GM23338 (cell line): ENCODE results near the gene PRKCH. TPM values are rescaled to one million over a fixed set of nuclear protein-coding genes. Genes with fewer than 3 reads are reported as not detected.
A peak's percentile ranks its signal among the peaks of the same experiment; 100 is the strongest.

Experiments used
- ATAC-seq: fragments of 200-7000 bp; cut with Tn5 transposase; 3 replicates; pipeline ENCODE4 v1.9.1; 2020
- DNase-seq: peaks from one replicate; pipeline ENCODE4 v3.0.0-alpha.2; 2015; ENCODE audit warnings: low spot score
- H2AFZ ChIP-seq: fragments of 200-600 bp; sonication (generic); 2 replicates; pipeline ENCODE4 v1.8.0; 2016; ENCODE audit warnings: antibody characterized with exemption, mild to moderate bottlenecking, moderate library complexity
- H3F3A ChIP-seq: fragments of 200-600 bp; sonication (generic); replicated peaks from 2 replicates; pipeline ENCODE4 v1.8.0; 2017; ENCODE audit warnings: antibody characterized with exemption, mixed run types, low read depth
- H3K27ac ChIP-seq: fragments of 200-600 bp; sonication (generic); 2 replicates; pipeline ENCODE4 v1.6.1; 2016; ENCODE audit warnings: low read depth
- H3K27me3 ChIP-seq: fragments of 200-600 bp; sonication (generic); 2 replicates; pipeline ENCODE4 v1.8.0; 2016; ENCODE audit warnings: mild to moderate bottlenecking, mixed run types, moderate library complexity; ENCODE audit not compliant: insufficient read depth
- H3K36me3 ChIP-seq: fragments of 200-600 bp; sonication (generic); 2 replicates; pipeline ENCODE4 v1.8.0; 2016; ENCODE audit warnings: mild to moderate bottlenecking; ENCODE audit not compliant: insufficient read depth
- H3K4me1 ChIP-seq: fragments of 200-600 bp; sonication (generic); 2 replicates; pipeline ENCODE4 v1.8.0; 2016; ENCODE audit warnings: mild to moderate bottlenecking, moderate library complexity; ENCODE audit not compliant: insufficient read depth
- H3K4me2 ChIP-seq: fragments of 200-600 bp; sonication (generic); 2 replicates; pipeline ENCODE4 v1.7.1; 2017; ENCODE audit warnings: mixed run types
- H3K4me3 ChIP-seq: fragments of 200-600 bp; sonication (generic); 2 replicates; pipeline ENCODE4 v1.6.1; 2016; ENCODE audit warnings: mixed run types
- H3K79me2 ChIP-seq: fragments of 200-600 bp; sonication (generic); replicated peaks from 2 replicates; pipeline ENCODE4 v1.8.0; 2017; ENCODE audit warnings: mild to moderate bottlenecking; ENCODE audit not compliant: insufficient read depth
- H3K9me2 ChIP-seq: fragments of 200-600 bp; sonication (generic); 2 replicates; pipeline ENCODE4 v1.8.0; 2017; ENCODE audit not compliant: insufficient read depth
- H4K20me1 ChIP-seq: fragments of 200-600 bp; sonication (generic); replicated peaks from 2 replicates; pipeline ENCODE4 v1.8.0; 2017; ENCODE audit warnings: mild to moderate bottlenecking; ENCODE audit not compliant: insufficient read depth
- H3K27ac Mint-ChIP-seq: 2 replicates; pipeline ENCODE4 v1.8.0; 2020; ENCODE audit warnings: inconsistent platforms, mild to moderate bottlenecking, moderate library complexity, mixed read lengths
- H3K27me3 Mint-ChIP-seq: 3 replicates; pipeline ENCODE4 v1.8.0; 2022; ENCODE audit warnings: low read depth, mild to moderate bottlenecking, moderate library complexity, mixed read lengths, inconsistent platforms; ENCODE audit not compliant: insufficient read depth, poor library complexity
- H3K36me3 Mint-ChIP-seq: 3 replicates; pipeline ENCODE4 v1.8.0; 2021; ENCODE audit warnings: low read depth, mild to moderate bottlenecking, inconsistent platforms, moderate library complexity, mixed read lengths
- H3K4me1 Mint-ChIP-seq: 3 replicates; pipeline ENCODE4 v1.8.0; 2020; ENCODE audit warnings: mild to moderate bottlenecking, inconsistent platforms, mixed read lengths
- H3K4me3 Mint-ChIP-seq: 3 replicates; pipeline ENCODE4 v1.8.0; 2021; ENCODE audit warnings: moderate library complexity, mild to moderate bottlenecking, inconsistent platforms, mixed read lengths
- H3K9me3 Mint-ChIP-seq: 3 replicates; pipeline ENCODE4 v1.8.0; 2020; ENCODE audit warnings: moderate library complexity, mild to moderate bottlenecking, inconsistent platforms, mixed read lengths
- EZH2 ChIP-seq: fragments of 200-600 bp; sonication (generic); IDR thresholded peaks from one replicate; pipeline ENCODE4 v1.8.0; 2017; ENCODE audit warnings: antibody characterized with exemption, mild to moderate bottlenecking, low read depth; ENCODE audit not compliant: unreplicated experiment
- EZH2phosphoT487 ChIP-seq: fragments of 200-600 bp; sonication (generic); IDR thresholded peaks from one replicate; pipeline ENCODE4 v1.8.1; 2018; ENCODE audit warnings: antibody characterized with exemption; ENCODE audit not compliant: unreplicated experiment
- STAT1 ChIP-seq: IDR thresholded peaks from one replicate; pipeline ENCODE4 v1.6.1; 2016; ENCODE audit warnings: antibody characterized with exemption; ENCODE audit not compliant: unreplicated experiment
- ZNF114 ChIP-seq: fragments of 250-450 bp; sonication (Bioruptor Pico); IDR thresholded peaks from 2 replicates; pipeline ENCODE4 v1.5.0; 2020; ENCODE audit warnings: mild to moderate bottlenecking, moderate library complexity
- ZNF331 ChIP-seq: fragments of 250-450 bp; sonication (Bioruptor Pico); IDR thresholded peaks from 2 replicates; pipeline ENCODE4 v1.5.0; 2020; ENCODE audit warnings: low read depth, mild to moderate bottlenecking, moderate library complexity
- polyA plus RNA-seq: library from polyadenylated mRNA; unstranded; fragments of >200 nt; fragmentation: Nextera tagmentation; extraction: Ambion mirVana; gene quantifications from 2 replicates; pipeline ENCODE4 v1.2.1, GENCODE V29; 2016
- total RNA-seq: library from RNA; depleted of rRNA; stranded (reverse); fragments of >200 nt; shearing (Covaris generic); gene quantifications from 2 replicates; pipeline ENCODE4 v1.2.3, GENCODE V29; 2014
- TF ChIP-seq, protein P1 (sequence below), 2 experiments: fragments of 200-600 bp in 1 of 2; sonication (generic) in 1 of 2; conservative IDR thresholded peaks; 2 replicates each; pipeline versions ENCODE4 v1.5.1 to v1.6.1; 2016 to 2017; ENCODE audit warnings: antibody characterized with exemption in 2 of 2, low read depth in 2 of 2, mild to moderate bottlenecking in 2 of 2, moderate library complexity in 1 of 2
- TF ChIP-seq, protein P2 (sequence below): IDR thresholded peaks from one replicate; pipeline ENCODE4 v1.6.1; 2018; ENCODE audit warnings: antibody characterized with exemption; ENCODE audit not compliant: unreplicated experiment
- TF ChIP-seq, protein P3 (sequence below): fragments of 250-450 bp; sonication (Bioruptor Pico); IDR thresholded peaks from 2 replicates; pipeline ENCODE4 v1.5.0; 2020; ENCODE audit warnings: mild to moderate bottlenecking, moderate library complexity

The PRKCH gene
- total and polyA plus RNA-seq, 2 experiments from 2014 or later = 5.4 to 10.1 TPM

DNA sequence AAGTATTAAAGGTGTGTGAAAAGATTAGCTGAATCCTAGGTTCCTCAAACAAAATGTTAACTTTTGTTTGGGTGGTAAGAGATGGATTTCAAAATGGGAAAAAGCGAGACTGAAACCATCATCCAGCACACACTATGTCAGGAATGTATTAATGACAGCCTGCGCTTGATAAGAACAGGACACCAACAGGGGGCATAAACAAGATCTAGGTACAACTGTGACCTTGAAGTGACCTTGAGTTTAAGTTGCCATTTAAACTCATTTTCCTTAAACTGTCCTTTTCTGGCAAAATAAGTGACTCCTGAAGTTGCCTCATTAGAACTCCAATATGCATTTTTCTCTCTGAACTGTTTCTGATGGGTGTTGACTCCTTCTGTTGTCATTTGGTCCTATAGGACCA, 17.1 kb downstream of the PRKCH start:
- no peaks in the 10 kb centered on the region for H3F3A ChIP-seq
- H3K4me3 ChIP-seq = no peak overlapping the region
- no peak overlapping the region for H3K27ac ChIP-seq
- H3K4me3 Mint-ChIP-seq = no peak overlapping the region
- ATAC-seq (no peak), DNase-seq (peak; percentile 14)
- H3K27me3 ChIP-seq = no peaks in the 10 kb centered on the region
- H3K4me1 Mint-ChIP-seq = peaks cover 10% of the 10 kb centered on the region
- no peaks in the 10 kb centered on the region for H3K36me3 Mint-ChIP-seq
- no peaks in the 10 kb centered on the region for H3K79me2 ChIP-seq
- no peaks in the 10 kb centered on the region for H3K36me3 ChIP-seq
- no peak overlapping the region for H3K4me2 ChIP-seq
- no peaks in the 10 kb centered on the region for H4K20me1 ChIP-seq
- no peak overlapping the region for H2AFZ ChIP-seq
- H3K9me3 Mint-ChIP-seq = no peaks in the 10 kb centered on the region
- no peak overlapping the region for H3K27ac Mint-ChIP-seq
- H3K9me2 ChIP-seq = 0 out of 2 replicates have a peak, but pooled peaks cover 4% of the 10 kb centered on the region
- H3K4me1 ChIP-seq = no peaks in the 10 kb centered on the region
- TF ChIP-seq, protein P1, sequence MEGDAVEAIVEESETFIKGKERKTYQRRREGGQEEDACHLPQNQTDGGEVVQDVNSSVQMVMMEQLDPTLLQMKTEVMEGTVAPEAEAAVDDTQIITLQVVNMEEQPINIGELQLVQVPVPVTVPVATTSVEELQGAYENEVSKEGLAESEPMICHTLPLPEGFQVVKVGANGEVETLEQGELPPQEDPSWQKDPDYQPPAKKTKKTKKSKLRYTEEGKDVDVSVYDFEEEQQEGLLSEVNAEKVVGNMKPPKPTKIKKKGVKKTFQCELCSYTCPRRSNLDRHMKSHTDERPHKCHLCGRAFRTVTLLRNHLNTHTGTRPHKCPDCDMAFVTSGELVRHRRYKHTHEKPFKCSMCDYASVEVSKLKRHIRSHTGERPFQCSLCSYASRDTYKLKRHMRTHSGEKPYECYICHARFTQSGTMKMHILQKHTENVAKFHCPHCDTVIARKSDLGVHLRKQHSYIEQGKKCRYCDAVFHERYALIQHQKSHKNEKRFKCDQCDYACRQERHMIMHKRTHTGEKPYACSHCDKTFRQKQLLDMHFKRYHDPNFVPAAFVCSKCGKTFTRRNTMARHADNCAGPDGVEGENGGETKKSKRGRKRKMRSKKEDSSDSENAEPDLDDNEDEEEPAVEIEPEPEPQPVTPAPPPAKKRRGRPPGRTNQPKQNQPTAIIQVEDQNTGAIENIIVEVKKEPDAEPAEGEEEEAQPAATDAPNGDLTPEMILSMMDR (conservative IDR thresholded peaks at IDR 0.05; ENCODE audit: low read depth in 2 of 2) = 0 out of 4 replicates have a peak, but pooled peaks of 1 of the 2 experiments have one; percentile 11
- TF ChIP-seq, protein P2, sequence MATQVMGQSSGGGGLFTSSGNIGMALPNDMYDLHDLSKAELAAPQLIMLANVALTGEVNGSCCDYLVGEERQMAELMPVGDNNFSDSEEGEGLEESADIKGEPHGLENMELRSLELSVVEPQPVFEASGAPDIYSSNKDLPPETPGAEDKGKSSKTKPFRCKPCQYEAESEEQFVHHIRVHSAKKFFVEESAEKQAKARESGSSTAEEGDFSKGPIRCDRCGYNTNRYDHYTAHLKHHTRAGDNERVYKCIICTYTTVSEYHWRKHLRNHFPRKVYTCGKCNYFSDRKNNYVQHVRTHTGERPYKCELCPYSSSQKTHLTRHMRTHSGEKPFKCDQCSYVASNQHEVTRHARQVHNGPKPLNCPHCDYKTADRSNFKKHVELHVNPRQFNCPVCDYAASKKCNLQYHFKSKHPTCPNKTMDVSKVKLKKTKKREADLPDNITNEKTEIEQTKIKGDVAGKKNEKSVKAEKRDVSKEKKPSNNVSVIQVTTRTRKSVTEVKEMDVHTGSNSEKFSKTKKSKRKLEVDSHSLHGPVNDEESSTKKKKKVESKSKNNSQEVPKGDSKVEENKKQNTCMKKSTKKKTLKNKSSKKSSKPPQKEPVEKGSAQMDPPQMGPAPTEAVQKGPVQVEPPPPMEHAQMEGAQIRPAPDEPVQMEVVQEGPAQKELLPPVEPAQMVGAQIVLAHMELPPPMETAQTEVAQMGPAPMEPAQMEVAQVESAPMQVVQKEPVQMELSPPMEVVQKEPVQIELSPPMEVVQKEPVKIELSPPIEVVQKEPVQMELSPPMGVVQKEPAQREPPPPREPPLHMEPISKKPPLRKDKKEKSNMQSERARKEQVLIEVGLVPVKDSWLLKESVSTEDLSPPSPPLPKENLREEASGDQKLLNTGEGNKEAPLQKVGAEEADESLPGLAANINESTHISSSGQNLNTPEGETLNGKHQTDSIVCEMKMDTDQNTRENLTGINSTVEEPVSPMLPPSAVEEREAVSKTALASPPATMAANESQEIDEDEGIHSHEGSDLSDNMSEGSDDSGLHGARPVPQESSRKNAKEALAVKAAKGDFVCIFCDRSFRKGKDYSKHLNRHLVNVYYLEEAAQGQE = no peak
- no peaks in the 10 kb centered on the region for H3K27me3 Mint-ChIP-seq

DNA sequence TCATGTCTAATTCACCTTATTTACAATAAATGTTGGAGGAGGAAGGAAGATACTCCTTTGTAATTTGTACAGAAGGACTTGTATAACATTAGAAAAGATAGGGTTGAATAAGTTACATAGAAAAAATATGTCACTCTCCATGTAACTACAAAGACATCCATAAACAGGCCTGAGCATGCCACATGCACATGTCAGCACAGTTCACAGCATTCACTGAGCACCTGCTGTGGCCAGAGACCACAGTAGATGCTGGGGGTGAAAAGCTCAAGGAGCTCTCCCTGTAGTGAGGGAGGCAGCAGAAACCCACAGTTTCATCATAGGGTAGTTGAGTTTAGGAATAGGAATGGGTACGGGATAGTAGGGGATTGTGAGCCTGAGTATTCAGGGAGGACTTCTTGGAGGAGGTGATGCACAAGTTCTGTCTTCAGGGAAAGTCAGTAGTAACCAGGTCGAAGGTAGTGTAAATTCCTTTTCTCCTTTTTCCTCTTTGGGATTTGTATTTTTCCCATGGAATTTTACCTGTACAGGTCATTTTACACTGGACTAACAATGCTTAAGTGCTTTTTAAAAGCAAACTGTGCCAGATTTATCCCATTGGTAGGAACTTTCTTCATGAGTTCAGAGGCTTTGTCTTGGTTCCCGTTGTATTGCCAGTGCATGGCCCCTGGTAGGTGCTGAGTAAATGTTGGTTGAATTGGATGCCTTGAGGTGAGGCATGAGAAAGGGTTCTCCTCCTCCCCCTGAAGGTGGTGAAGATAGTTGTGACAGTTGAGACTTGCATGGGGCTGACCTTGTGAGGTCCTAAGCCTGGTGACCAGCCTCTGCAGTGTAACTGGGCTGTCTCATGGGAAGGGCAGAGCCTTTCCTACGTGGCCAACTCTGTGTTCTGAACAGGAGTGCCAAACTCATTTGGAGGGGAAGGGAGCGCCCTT, 20.2 kb downstream of the PRKCH start:
- no peak overlapping the region; the same call in 1 of the 2 replicates for H3K27ac Mint-ChIP-seq
- no peak for TF ChIP-seq EZH2
- no peak for TF ChIP-seq STAT1
- TF ChIP-seq EZH2phosphoT487 = no peak
- no peak for TF ChIP-seq ZNF331 (CRISPR knock-in tag)
- TF ChIP-seq ZNF114 (CRISPR knock-in tag) = no peak
- TF ChIP-seq, protein P3, sequence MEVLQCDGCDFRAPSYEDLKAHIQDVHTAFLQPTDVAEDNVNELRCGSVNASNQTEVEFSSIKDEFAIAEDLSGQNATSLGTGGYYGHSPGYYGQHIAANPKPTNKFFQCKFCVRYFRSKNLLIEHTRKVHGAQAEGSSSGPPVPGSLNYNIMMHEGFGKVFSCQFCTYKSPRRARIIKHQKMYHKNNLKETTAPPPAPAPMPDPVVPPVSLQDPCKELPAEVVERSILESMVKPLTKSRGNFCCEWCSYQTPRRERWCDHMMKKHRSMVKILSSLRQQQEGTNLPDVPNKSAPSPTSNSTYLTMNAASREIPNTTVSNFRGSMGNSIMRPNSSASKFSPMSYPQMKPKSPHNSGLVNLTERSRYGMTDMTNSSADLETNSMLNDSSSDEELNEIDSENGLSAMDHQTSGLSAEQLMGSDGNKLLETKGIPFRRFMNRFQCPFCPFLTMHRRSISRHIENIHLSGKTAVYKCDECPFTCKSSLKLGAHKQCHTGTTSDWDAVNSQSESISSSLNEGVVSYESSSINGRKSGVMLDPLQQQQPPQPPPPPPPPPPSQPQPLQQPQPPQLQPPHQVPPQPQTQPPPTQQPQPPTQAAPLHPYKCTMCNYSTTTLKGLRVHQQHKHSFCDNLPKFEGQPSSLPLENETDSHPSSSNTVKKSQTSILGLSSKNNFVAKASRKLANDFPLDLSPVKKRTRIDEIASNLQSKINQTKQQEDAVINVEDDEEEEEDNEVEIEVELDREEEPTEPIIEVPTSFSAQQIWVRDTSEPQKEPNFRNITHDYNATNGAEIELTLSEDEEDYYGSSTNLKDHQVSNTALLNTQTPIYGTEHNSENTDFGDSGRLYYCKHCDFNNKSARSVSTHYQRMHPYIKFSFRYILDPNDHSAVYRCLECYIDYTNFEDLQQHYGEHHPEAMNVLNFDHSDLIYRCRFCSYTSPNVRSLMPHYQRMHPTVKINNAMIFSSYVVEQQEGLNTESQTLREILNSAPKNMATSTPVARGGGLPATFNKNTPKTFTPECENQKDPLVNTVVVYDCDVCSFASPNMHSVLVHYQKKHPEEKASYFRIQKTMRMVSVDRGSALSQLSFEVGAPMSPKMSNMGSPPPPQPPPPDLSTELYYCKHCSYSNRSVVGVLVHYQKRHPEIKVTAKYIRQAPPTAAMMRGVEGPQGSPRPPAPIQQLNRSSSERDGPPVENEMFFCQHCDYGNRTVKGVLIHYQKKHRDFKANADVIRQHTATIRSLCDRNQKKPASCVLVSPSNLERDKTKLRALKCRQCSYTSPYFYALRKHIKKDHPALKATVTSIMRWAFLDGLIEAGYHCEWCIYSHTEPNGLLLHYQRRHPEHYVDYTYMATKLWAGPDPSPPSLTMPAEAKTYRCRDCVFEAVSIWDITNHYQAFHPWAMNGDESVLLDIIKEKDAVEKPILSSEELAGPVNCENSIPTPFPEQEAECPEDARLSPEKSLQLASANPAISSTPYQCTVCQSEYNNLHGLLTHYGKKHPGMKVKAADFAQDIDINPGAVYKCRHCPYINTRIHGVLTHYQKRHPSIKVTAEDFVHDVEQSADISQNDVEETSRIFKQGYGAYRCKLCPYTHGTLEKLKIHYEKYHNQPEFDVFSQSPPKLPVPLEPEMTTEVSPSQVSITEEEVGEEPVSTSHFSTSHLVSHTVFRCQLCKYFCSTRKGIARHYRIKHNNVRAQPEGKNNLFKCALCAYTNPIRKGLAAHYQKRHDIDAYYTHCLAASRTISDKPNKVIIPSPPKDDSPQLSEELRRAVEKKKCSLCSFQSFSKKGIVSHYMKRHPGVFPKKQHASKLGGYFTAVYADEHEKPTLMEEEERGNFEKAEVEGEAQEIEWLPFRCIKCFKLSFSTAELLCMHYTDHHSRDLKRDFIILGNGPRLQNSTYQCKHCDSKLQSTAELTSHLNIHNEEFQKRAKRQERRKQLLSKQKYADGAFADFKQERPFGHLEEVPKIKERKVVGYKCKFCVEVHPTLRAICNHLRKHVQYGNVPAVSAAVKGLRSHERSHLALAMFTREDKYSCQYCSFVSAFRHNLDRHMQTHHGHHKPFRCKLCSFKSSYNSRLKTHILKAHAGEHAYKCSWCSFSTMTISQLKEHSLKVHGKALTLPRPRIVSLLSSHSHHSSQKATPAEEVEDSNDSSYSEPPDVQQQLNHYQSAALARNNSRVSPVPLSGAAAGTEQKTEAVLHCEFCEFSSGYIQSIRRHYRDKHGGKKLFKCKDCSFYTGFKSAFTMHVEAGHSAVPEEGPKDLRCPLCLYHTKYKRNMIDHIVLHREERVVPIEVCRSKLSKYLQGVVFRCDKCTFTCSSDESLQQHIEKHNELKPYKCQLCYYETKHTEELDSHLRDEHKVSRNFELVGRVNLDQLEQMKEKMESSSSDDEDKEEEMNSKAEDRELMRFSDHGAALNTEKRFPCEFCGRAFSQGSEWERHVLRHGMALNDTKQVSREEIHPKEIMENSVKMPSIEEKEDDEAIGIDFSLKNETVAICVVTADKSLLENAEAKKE (CRISPR knock-in tag) = no peak

More for the DNA sequence above, 20.2 kb downstream of the PRKCH start:
- Mint-ChIP-seq H3K4me1 (peaks cover 4% of the 10 kb centered on the region; the same call in 1 of the 3 replicates), H3K4me3 (no peak overlapping the region), H3K36me3 (no peaks in the 10 kb centered on the region), H3K9me3 (no peaks in the 10 kb centered on the region), H3K27me3 (no peaks in the 10 kb centered on the region)
- H2AFZ ChIP-seq = no peak overlapping the region
- 0 out of 2 replicates have a peak, but pooled peaks cover 4% of the 10 kb centered on the region for H3K9me2 ChIP-seq
- ATAC-seq = no peak
- no peaks in the 10 kb centered on the region for H3K27me3 ChIP-seq
- H3K4me2 ChIP-seq = no peak overlapping the region
- no peak overlapping the region for H3K4me3 ChIP-seq
- H3K36me3 ChIP-seq = no peaks in the 10 kb centered on the region
- no peak for DNase-seq
- no peaks in the 10 kb centered on the region for H3K79me2 ChIP-seq
- no peaks in the 10 kb centered on the region for H4K20me1 ChIP-seq
- no peak overlapping the region for H3K27ac ChIP-seq
- H3K4me1 ChIP-seq = no peaks in the 10 kb centered on the region
- no peaks in the 10 kb centered on the region for H3F3A ChIP-seq
